CD4-positive, alpha-beta T cell (primary cell): ENCODE measurements around the gene SH3D19. TPM values are rescaled to one million over a fixed set of nuclear protein-coding genes. Genes with fewer than 3 reads are reported as not detected.

Source experiments
- ATAC-seq: fragments of 200-7000 bp; cut with Tn5 transposase; one replicate; pipeline ENCODE4 v1.10.0; 2022; ENCODE audit warnings: mild to moderate bottlenecking; ENCODE audit not compliant: poor library complexity
- CTCF ChIA-PET: fragments of 350-600 bp; sonication (Branson Sonifier 250); formaldehyde crosslinking; loops from one replicate; lab custom pipeline; 2021; ENCODE audit warnings: antibody characterized with exemption, inconsistent platforms; lab: Charles Lee
- POLR2A ChIA-PET: fragments of 350-600 bp; sonication (Branson Sonifier 250); formaldehyde crosslinking; loops from one replicate; lab custom pipeline; 2021; ENCODE audit warnings: antibody characterized with exemption, inconsistent platforms; lab: Charles Lee
- DNase-seq, 14 experiments: peaks; one replicate each; pipeline ENCODE4 v3.0.0-alpha.2; 2013 to 2020; ENCODE audit warnings: mixed read lengths in 2 of 14
- H3K27ac ChIP-seq, 2 donors: one replicate each; pipeline versions ENCODE4 v1.5.1 to v1.7.0; 2013; ENCODE audit warnings: low read length in 2 of 2, low read depth in 1 of 2, mild to moderate bottlenecking in 1 of 2
- H3K27me3 ChIP-seq, 2 experiments: 1 replicate in 1 of 2; 2 replicates in 1 of 2; pipeline versions ENCODE4 v1.6.1 to v1.7.0; 2013; ENCODE audit warnings: low read length in 2 of 2, control low read depth in 1 of 2, mild to moderate bottlenecking in 1 of 2, moderate library complexity in 1 of 2; ENCODE audit not compliant: insufficient read depth in 2 of 2, control insufficient read depth in 1 of 2
- H3K36me3 ChIP-seq: one replicate; pipeline ENCODE4 v1.6.1; 2013; ENCODE audit warnings: low read length, control low read depth; ENCODE audit not compliant: insufficient read depth
- H3K4me1 ChIP-seq: one replicate; pipeline ENCODE4 v1.6.1; 2013; ENCODE audit warnings: low read length, control low read depth; ENCODE audit not compliant: insufficient read depth
- H3K4me3 ChIP-seq: one replicate; pipeline ENCODE4 v1.5.1; 2013; ENCODE audit warnings: mild to moderate bottlenecking, low read length, moderate library complexity
- H3K9me3 ChIP-seq, 2 experiments: 1 replicate in 1 of 2; 2 replicates in 1 of 2; pipeline versions ENCODE4 v1.6.1 to v1.7.0; 2013; ENCODE audit warnings: low read length in 2 of 2, mild to moderate bottlenecking in 2 of 2, control low read depth in 1 of 2, moderate library complexity in 1 of 2; ENCODE audit not compliant: control insufficient read depth in 1 of 2, insufficient read depth in 1 of 2
- H3K27ac Mint-ChIP-seq: one replicate; pipeline ENCODE4 v1.8.0; 2020; ENCODE audit warnings: mixed read lengths
- H3K27me3 Mint-ChIP-seq: one replicate; pipeline ENCODE4 v1.8.0; 2021; ENCODE audit warnings: mixed read lengths
- H3K36me3 Mint-ChIP-seq: one replicate; pipeline ENCODE4 v1.8.0; 2021; ENCODE audit warnings: low read depth, mixed read lengths
- H3K4me1 Mint-ChIP-seq: one replicate; pipeline ENCODE4 v1.8.0; 2021; ENCODE audit warnings: low read depth, mixed read lengths
- H3K4me3 Mint-ChIP-seq: one replicate; pipeline ENCODE4 v1.8.0; 2020; ENCODE audit warnings: mild to moderate bottlenecking, mixed read lengths
- H3K9me3 Mint-ChIP-seq: one replicate; pipeline ENCODE4 v1.8.0; 2020; ENCODE audit warnings: mixed read lengths
- CTCF ChIP-seq: fragments of 200-600 bp; IDR thresholded peaks from one replicate; pipeline ENCODE4 v1.8.0; 2022; ENCODE audit warnings: antibody characterized with exemption, mild to moderate bottlenecking
- intact Hi-C, 2 experiments: fragments of 100-400 bp; cut with DNase I in 1 of 2; cut with micrococcal nuclease in 1 of 2; formaldehyde crosslinking; loops; one replicate each; pipeline versions ENCODE4 v1.15.1 to v1.9.0; 2023 to 2025; cut with DNase I, micrococcal nuclease
- total RNA-seq, 174 experiments: library from RNA in 2 of 174; stranded (reverse) in 2 of 174; gene quantifications; one replicate each; pipeline ENCODE4 v1.2.3 and lab custom pipeline; 2021 to 2026

Gene SH3D19
- total RNA-seq, 2 experiments from 2014 or later, result 0.27 TPM; not detected in 1

- peaks cover 37% of the 10 kb centered on the region for H3K36me3 Mint-ChIP-seq
- CTCF ChIA-PET, result no interaction called here
- H3K4me1 Mint-ChIP-seq, result no peaks in the 10 kb centered on the region
- no peaks in the 10 kb centered on the region for H3K9me3 Mint-ChIP-seq
- no peak overlapping the region for H3K4me3 ChIP-seq
- POLR2A ChIA-PET, result interaction anchor here (1.1 kb wide), 1 partner anchor 10 kb away, joined by 3 read pairs; no protein-coding TSS in a partner anchor
- DNase-seq (no peak), ATAC-seq (no peak)
- H3K27ac Mint-ChIP-seq, result no peak overlapping the region
- TF ChIP-seq CTCF, result no peak
- intact Hi-C loops, result no loop called here
- peaks cover 46% of the 10 kb centered on the region for H3K36me3 ChIP-seq
- H3K27me3 ChIP-seq, result no peaks in the 10 kb centered on the region
- no peak overlapping the region for H3K27ac ChIP-seq
- no peaks in the 10 kb centered on the region for H3K27me3 Mint-ChIP-seq
- H3K4me3 Mint-ChIP-seq, result no peak overlapping the region
- no peaks in the 10 kb centered on the region for H3K4me1 ChIP-seq
- no peaks in the 10 kb centered on the region for H3K9me3 ChIP-seq
Observed at GRCh38 chr4:151110236-151110635, 215.2 kb downstream of the SH3D19 start.

GRCh38 chr4:151107063-151107462 is 218.3 kb downstream of the SH3D19 start:
- ChIA-PET CTCF (no interaction called here), POLR2A (no interaction called here)
- Histone ChIP-seq H3K27me3 (no peaks in the 10 kb centered on the region), H3K9me3 (no peaks in the 10 kb centered on the region), H3K4me3 (no peak overlapping the region), H3K36me3 (peaks cover 70% of the 10 kb centered on the region), H3K27ac (no peak overlapping the region), H3K4me1 (no peaks in the 10 kb centered on the region)
- no peaks in the 10 kb centered on the region for H3K27me3 Mint-ChIP-seq
- H3K27ac Mint-ChIP-seq, result no peak overlapping the region
- TF ChIP-seq CTCF, result no peak
- no peak for ATAC-seq
- no peak overlapping the region for H3K4me3 Mint-ChIP-seq
- no peaks in the 10 kb centered on the region for H3K9me3 Mint-ChIP-seq
- H3K36me3 Mint-ChIP-seq, result peaks cover 60% of the 10 kb centered on the region
- peaks cover 14% of the 10 kb centered on the region for H3K4me1 Mint-ChIP-seq
- intact Hi-C loops, result no loop called here
- no peak for DNase-seq

GRCh38 chr4:151105454-151106032 is 219.9 kb downstream of the SH3D19 start:
- Mint-ChIP-seq H3K36me3 (peaks cover 75% of the 10 kb centered on the region), H3K4me1 (peaks cover 28% of the 10 kb centered on the region), H3K27me3 (no peaks in the 10 kb centered on the region), H3K9me3 (no peaks in the 10 kb centered on the region), H3K27ac (peak overlapping the region; percentile 10), H3K4me3 (no peak overlapping the region)
- DNase-seq (no peak), ATAC-seq (peak; percentile 19)
- Histone ChIP-seq H3K27ac (no peak overlapping the region), H3K9me3 (no peaks in the 10 kb centered on the region), H3K27me3 (no peaks in the 10 kb centered on the region), H3K36me3 (peaks cover 82% of the 10 kb centered on the region), H3K4me3 (no peak overlapping the region), H3K4me1 (peaks cover 13% of the 10 kb centered on the region)
- ChIA-PET POLR2A (interaction anchor here (0.7 to 1.3 kb wide), 2 partner anchors 12 to 1665 kb away, joined by 3 read pairs; no protein-coding TSS in a partner anchor), CTCF (no interaction called here)
- TF ChIP-seq CTCF, result no peak
- intact Hi-C loops, result no loop called here
